IMR-90 (cell line): Measurements from ENCODE around the gene FOXN3.

ENCODE experiments used
- BHLHE40 ChIP-seq: fragments of 150-350 bp; IDR thresholded peaks from 2 replicates; pipeline ENCODE4 v1.6.1; 2016; ENCODE audit warnings: mild to moderate bottlenecking, low read depth, low read length
- CEBPB ChIP-seq: IDR thresholded peaks from 2 replicates; pipeline ENCODE4 v1.6.1; 2012; ENCODE audit warnings: low read depth, low read length, improper control_type of control experiment
- CHD1 ChIP-seq: IDR thresholded peaks from 2 replicates; pipeline ENCODE4 v1.6.1; 2012; ENCODE audit warnings: low read depth, low read length, improper control_type of control experiment
- CTCF ChIP-seq: conservative IDR thresholded peaks from 2 replicates; pipeline ENCODE4 v1.5.1; 2012; ENCODE audit warnings: mild to moderate bottlenecking, low read depth, low read length, improper control_type of control experiment
- FOS ChIP-seq: fragments of 150-350 bp; IDR thresholded peaks from 2 replicates; pipeline ENCODE4 v1.6.1; 2016; ENCODE audit warnings: low read depth, low read length
- MAFK ChIP-seq: IDR thresholded peaks from 2 replicates; pipeline ENCODE4 v1.6.1; 2012; ENCODE audit warnings: low read depth, low read length, improper control_type of control experiment
- MXI1 ChIP-seq: IDR thresholded peaks from 2 replicates; pipeline ENCODE4 v1.6.1; 2012; ENCODE audit warnings: low read depth, mild to moderate bottlenecking, low read length, moderate library complexity, borderline replicate concordance
- POLR2A ChIP-seq: IDR thresholded peaks from 2 replicates; pipeline ENCODE4 v1.6.1; 2012; ENCODE audit warnings: mild to moderate bottlenecking, low read depth, low read length
- RAD21 ChIP-seq: IDR thresholded peaks from 2 replicates; pipeline ENCODE4 v1.6.1; 2012; ENCODE audit warnings: low read length, improper control_type of control experiment
- RCOR1 ChIP-seq: IDR thresholded peaks from 2 replicates; pipeline ENCODE4 v1.6.1; 2012; ENCODE audit warnings: mild to moderate bottlenecking, low read length, improper control_type of control experiment; ENCODE audit not compliant: insufficient replicate concordance
- RFX5 ChIP-seq: IDR thresholded peaks from 2 replicates; pipeline ENCODE4 v1.8.0; 2012; ENCODE audit warnings: low read depth, mild to moderate bottlenecking, low read length, moderate library complexity
- SMC3 ChIP-seq: fragments of 150-350 bp; IDR thresholded peaks from 2 replicates; pipeline ENCODE4 v1.6.1; 2016; ENCODE audit warnings: low read depth, mild to moderate bottlenecking, antibody characterized with exemption, low read length, moderate library complexity
- USF2 ChIP-seq: fragments of 150-350 bp; IDR thresholded peaks from 2 replicates; pipeline ENCODE4 v1.6.1; 2017; ENCODE audit warnings: mild to moderate bottlenecking, antibody characterized with exemption, low read length, low read depth

GRCh38 chr14:89184952-89185351 lies 232.1 kb downstream of the FOXN3 start:
- no peak for TF ChIP-seq CTCF
- no peak for TF ChIP-seq POLR2A
- no peak for TF ChIP-seq RCOR1
- TF ChIP-seq MAFK, result no peak
- no peak for TF ChIP-seq FOS
- no peak for TF ChIP-seq MXI1
- no peak for TF ChIP-seq SMC3
- TF ChIP-seq CHD1, result no peak
- TF ChIP-seq USF2, result no peak
- TF ChIP-seq RAD21, result no peak
- no peak for TF ChIP-seq RFX5
- TF ChIP-seq CEBPB, result no peak
- no peak for TF ChIP-seq BHLHE40
